WTC11 (cell line): ENCODE measurements around the gene KLHL29. TPM values are rescaled to one million over a fixed set of nuclear protein-coding genes. Genes with fewer than 3 reads are reported as not detected.

Experiments
- ATAC-seq: fragments of 200-7000 bp; cut with Tn5 transposase; 2 replicates; pipeline ENCODE4 v1.10.0; 2021; ENCODE audit warnings: mild to moderate bottlenecking, moderate library complexity
- CTCF ChIA-PET: fragments of 300-600 bp; sonication (Branson Sonifier 250); formaldehyde crosslinking; loops from one replicate; lab custom pipeline; 2021; ENCODE audit warnings: antibody characterized with exemption; lab: Charles Lee
- POLR2A ChIA-PET: fragments of 350-600 bp; sonication (Branson Sonifier 250); formaldehyde crosslinking; loops from one replicate; lab custom pipeline; 2021; ENCODE audit warnings: antibody characterized with exemption; lab: Charles Lee
- DNase-seq: peaks from one replicate; pipeline ENCODE4 v3.0.0; 2021; ENCODE audit warnings: low spot score
- H3K27ac Mint-ChIP-seq: 2 replicates; pipeline ENCODE4 v1.8.0; 2021; ENCODE audit warnings: mixed read lengths
- H3K27me3 Mint-ChIP-seq: 2 replicates; pipeline ENCODE4 v1.8.0; 2021; ENCODE audit warnings: low read depth, mild to moderate bottlenecking, moderate library complexity, mixed read lengths
- H3K36me3 Mint-ChIP-seq: 2 replicates; pipeline ENCODE4 v1.8.0; 2021; ENCODE audit warnings: mixed read lengths
- H3K4me1 Mint-ChIP-seq: 2 replicates; pipeline ENCODE4 v1.8.0; 2022; ENCODE audit warnings: mixed read lengths
- H3K4me3 Mint-ChIP-seq: 2 replicates; pipeline ENCODE4 v1.8.0; 2021; ENCODE audit warnings: mild to moderate bottlenecking, moderate library complexity, mixed read lengths
- H3K9me3 Mint-ChIP-seq: 2 replicates; pipeline ENCODE4 v1.8.0; 2021; ENCODE audit warnings: mixed read lengths
- ATF1 ChIP-seq: sonication (generic); formaldehyde crosslinking; IDR thresholded peaks from 2 replicates; pipeline ENCODE4 v1.8.1; 2023; ENCODE audit warnings: mild to moderate bottlenecking, moderate library complexity, missing genetic modification reagents
- ETV6 ChIP-seq: sonication (generic); formaldehyde crosslinking; IDR thresholded peaks from 2 replicates; pipeline ENCODE4 v1.8.1; 2022; ENCODE audit warnings: mild to moderate bottlenecking, missing genetic modification reagents
- FOXK1 ChIP-seq: sonication (generic); formaldehyde crosslinking; IDR thresholded peaks from 2 replicates; pipeline ENCODE4 v1.8.0; 2022; ENCODE audit warnings: mild to moderate bottlenecking, moderate library complexity, missing genetic modification reagents
- GABPB1 ChIP-seq: sonication (generic); formaldehyde crosslinking; IDR thresholded peaks from 2 replicates; pipeline ENCODE4 v1.8.1; 2023; ENCODE audit warnings: mild to moderate bottlenecking, missing genetic modification reagents
- HMGA2 ChIP-seq: fragments of 250-450 bp; sonication (Bioruptor Pico); IDR thresholded peaks from 2 replicates; pipeline ENCODE4 v1.4.0; 2021; ENCODE audit warnings: mild to moderate bottlenecking, moderate library complexity
- JUN ChIP-seq: sonication (generic); formaldehyde crosslinking; IDR thresholded peaks from 2 replicates; pipeline ENCODE4 v1.8.0; 2023; ENCODE audit warnings: mild to moderate bottlenecking, missing genetic modification reagents
- KAT7 ChIP-seq: sonication (generic); formaldehyde crosslinking; IDR thresholded peaks from 2 replicates; pipeline ENCODE4 v1.8.1; 2023; ENCODE audit warnings: missing genetic modification reagents, mild to moderate bottlenecking, borderline replicate concordance
- MXD4 ChIP-seq: fragments of 250-450 bp; sonication (Bioruptor Pico); IDR thresholded peaks from 2 replicates; pipeline ENCODE4 v1.8.0; 2021; ENCODE audit warnings: mild to moderate bottlenecking, moderate library complexity, borderline replicate concordance
- NFATC4 ChIP-seq: fragments of 250-450 bp; sonication (Bioruptor Pico); IDR thresholded peaks from 2 replicates; pipeline ENCODE4 v1.9.0; 2021; ENCODE audit warnings: mild to moderate bottlenecking
- PRRX2 ChIP-seq: fragments of 250-450 bp; sonication (Bioruptor Pico); IDR thresholded peaks from 2 replicates; pipeline ENCODE4 v1.8.0; 2021; ENCODE audit warnings: mild to moderate bottlenecking
- ZNF138 ChIP-seq: sonication (generic); formaldehyde crosslinking; conservative IDR thresholded peaks from 2 replicates; pipeline ENCODE4 v1.8.1; 2022; ENCODE audit warnings: mild to moderate bottlenecking, moderate library complexity, missing genetic modification reagents
- ZNF416 ChIP-seq: fragments of 250-450 bp; sonication (Bioruptor Pico); IDR thresholded peaks from 2 replicates; pipeline ENCODE4 v1.9.0; 2021; ENCODE audit warnings: mild to moderate bottlenecking, inconsistent platforms
- total RNA-seq: library from RNA; stranded (reverse); gene quantifications from 3 replicates; pipeline ENCODE4 v1.2.3, GENCODE V29; 2021
- TF ChIP-seq, protein P1 (sequence below): sonication (generic); formaldehyde crosslinking; IDR thresholded peaks from 2 replicates; pipeline ENCODE4 v1.8.0; 2023; ENCODE audit warnings: missing genetic modification reagents, mild to moderate bottlenecking, borderline replicate concordance
- TF ChIP-seq, protein P2 (sequence below): sonication (generic); formaldehyde crosslinking; IDR thresholded peaks from 2 replicates; pipeline ENCODE4 v1.8.1; 2023; ENCODE audit warnings: mild to moderate bottlenecking, missing genetic modification reagents
- TF ChIP-seq, protein P3 (sequence below): sonication (generic); formaldehyde crosslinking; IDR thresholded peaks from 2 replicates; pipeline ENCODE4 v1.8.1; 2022; ENCODE audit warnings: low read depth, missing genetic modification reagents, borderline replicate concordance
- TF ChIP-seq, protein P4 (sequence below): sonication (generic); formaldehyde crosslinking; IDR thresholded peaks from 2 replicates; pipeline ENCODE4 v1.8.1; 2023; ENCODE audit warnings: mild to moderate bottlenecking, missing genetic modification reagents, moderate library complexity
- TF ChIP-seq, protein P5 (sequence below): fragments of 250-450 bp; sonication (Bioruptor Pico); IDR thresholded peaks from 2 replicates; pipeline ENCODE4 v1.9.0; 2021; ENCODE audit warnings: mild to moderate bottlenecking, borderline replicate concordance
- TF ChIP-seq, protein P6 (sequence below): sonication (generic); formaldehyde crosslinking; IDR thresholded peaks from 2 replicates; pipeline ENCODE4 v1.8.0; 2023; ENCODE audit warnings: mild to moderate bottlenecking, missing genetic modification reagents
- TF ChIP-seq, protein P7 (sequence below): sonication (generic); formaldehyde crosslinking; IDR thresholded peaks from 2 replicates; pipeline ENCODE4 v1.8.1; 2022; ENCODE audit warnings: missing genetic modification reagents, borderline replicate concordance

Gene KLHL29
- total RNA-seq, 1 experiment from 2014 or later = 7.1 TPM

DNA sequence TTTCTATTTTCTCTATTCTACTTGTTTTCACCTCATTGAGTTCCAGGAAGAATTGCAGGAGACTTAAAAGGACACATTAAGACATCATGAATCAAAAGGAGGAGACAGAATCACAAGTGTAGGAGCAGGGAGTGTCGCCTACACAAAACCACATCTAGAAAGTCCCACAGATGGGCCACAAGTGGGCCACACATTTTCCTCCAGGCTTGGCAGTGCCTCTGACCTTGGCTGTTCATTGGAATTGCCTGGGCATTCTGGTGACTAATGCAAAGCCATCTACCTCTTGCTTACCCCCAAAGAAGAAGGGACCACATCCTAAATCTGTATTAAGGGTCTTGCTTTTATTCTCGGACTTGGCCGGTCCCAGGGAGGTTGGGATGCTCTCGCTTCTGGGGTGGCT, 103.6 kb downstream of the KLHL29 start:
- H3K4me3 Mint-ChIP-seq = no peak overlapping the region
- H3K27ac Mint-ChIP-seq = no peak overlapping the region
- no peak for DNase-seq
- no peak for ATAC-seq
- no peak for TF ChIP-seq ETV6 (CRISPR knock-in tag)
- TF ChIP-seq, protein P1, sequence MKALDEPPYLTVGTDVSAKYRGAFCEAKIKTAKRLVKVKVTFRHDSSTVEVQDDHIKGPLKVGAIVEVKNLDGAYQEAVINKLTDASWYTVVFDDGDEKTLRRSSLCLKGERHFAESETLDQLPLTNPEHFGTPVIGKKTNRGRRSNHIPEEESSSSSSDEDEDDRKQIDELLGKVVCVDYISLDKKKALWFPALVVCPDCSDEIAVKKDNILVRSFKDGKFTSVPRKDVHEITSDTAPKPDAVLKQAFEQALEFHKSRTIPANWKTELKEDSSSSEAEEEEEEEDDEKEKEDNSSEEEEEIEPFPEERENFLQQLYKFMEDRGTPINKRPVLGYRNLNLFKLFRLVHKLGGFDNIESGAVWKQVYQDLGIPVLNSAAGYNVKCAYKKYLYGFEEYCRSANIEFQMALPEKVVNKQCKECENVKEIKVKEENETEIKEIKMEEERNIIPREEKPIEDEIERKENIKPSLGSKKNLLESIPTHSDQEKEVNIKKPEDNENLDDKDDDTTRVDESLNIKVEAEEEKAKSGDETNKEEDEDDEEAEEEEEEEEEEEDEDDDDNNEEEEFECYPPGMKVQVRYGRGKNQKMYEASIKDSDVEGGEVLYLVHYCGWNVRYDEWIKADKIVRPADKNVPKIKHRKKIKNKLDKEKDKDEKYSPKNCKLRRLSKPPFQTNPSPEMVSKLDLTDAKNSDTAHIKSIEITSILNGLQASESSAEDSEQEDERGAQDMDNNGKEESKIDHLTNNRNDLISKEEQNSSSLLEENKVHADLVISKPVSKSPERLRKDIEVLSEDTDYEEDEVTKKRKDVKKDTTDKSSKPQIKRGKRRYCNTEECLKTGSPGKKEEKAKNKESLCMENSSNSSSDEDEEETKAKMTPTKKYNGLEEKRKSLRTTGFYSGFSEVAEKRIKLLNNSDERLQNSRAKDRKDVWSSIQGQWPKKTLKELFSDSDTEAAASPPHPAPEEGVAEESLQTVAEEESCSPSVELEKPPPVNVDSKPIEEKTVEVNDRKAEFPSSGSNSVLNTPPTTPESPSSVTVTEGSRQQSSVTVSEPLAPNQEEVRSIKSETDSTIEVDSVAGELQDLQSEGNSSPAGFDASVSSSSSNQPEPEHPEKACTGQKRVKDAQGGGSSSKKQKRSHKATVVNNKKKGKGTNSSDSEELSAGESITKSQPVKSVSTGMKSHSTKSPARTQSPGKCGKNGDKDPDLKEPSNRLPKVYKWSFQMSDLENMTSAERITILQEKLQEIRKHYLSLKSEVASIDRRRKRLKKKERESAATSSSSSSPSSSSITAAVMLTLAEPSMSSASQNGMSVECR (CRISPR knock-in tag) = no peak
- TF ChIP-seq MXD4 (CRISPR knock-in tag) = no peak
- TF ChIP-seq, protein P2, sequence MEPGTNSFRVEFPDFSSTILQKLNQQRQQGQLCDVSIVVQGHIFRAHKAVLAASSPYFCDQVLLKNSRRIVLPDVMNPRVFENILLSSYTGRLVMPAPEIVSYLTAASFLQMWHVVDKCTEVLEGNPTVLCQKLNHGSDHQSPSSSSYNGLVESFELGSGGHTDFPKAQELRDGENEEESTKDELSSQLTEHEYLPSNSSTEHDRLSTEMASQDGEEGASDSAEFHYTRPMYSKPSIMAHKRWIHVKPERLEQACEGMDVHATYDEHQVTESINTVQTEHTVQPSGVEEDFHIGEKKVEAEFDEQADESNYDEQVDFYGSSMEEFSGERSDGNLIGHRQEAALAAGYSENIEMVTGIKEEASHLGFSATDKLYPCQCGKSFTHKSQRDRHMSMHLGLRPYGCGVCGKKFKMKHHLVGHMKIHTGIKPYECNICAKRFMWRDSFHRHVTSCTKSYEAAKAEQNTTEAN (CRISPR knock-in tag) = no peak
- TF ChIP-seq GABPB1 (CRISPR knock-in tag) = no peak
- no peak for TF ChIP-seq HMGA2
- TF ChIP-seq, protein P3, sequence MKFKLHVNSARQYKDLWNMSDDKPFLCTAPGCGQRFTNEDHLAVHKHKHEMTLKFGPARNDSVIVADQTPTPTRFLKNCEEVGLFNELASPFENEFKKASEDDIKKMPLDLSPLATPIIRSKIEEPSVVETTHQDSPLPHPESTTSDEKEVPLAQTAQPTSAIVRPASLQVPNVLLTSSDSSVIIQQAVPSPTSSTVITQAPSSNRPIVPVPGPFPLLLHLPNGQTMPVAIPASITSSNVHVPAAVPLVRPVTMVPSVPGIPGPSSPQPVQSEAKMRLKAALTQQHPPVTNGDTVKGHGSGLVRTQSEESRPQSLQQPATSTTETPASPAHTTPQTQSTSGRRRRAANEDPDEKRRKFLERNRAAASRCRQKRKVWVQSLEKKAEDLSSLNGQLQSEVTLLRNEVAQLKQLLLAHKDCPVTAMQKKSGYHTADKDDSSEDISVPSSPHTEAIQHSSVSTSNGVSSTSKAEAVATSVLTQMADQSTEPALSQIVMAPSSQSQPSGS (CRISPR knock-in tag) = no peak
- TF ChIP-seq ATF1 = no peak
- TF ChIP-seq PRRX2 = no peak
- no peak for TF ChIP-seq KAT7
- no peak for TF ChIP-seq NFATC4 (CRISPR knock-in tag)
- TF ChIP-seq, protein P4, sequence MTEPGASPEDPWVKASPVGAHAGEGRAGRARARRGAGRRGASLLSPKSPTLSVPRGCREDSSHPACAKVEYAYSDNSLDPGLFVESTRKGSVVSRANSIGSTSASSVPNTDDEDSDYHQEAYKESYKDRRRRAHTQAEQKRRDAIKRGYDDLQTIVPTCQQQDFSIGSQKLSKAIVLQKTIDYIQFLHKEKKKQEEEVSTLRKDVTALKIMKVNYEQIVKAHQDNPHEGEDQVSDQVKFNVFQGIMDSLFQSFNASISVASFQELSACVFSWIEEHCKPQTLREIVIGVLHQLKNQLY (CRISPR knock-in tag) = no peak
- TF ChIP-seq ZNF138 (CRISPR knock-in tag) = no peak
- TF ChIP-seq, protein P5, sequence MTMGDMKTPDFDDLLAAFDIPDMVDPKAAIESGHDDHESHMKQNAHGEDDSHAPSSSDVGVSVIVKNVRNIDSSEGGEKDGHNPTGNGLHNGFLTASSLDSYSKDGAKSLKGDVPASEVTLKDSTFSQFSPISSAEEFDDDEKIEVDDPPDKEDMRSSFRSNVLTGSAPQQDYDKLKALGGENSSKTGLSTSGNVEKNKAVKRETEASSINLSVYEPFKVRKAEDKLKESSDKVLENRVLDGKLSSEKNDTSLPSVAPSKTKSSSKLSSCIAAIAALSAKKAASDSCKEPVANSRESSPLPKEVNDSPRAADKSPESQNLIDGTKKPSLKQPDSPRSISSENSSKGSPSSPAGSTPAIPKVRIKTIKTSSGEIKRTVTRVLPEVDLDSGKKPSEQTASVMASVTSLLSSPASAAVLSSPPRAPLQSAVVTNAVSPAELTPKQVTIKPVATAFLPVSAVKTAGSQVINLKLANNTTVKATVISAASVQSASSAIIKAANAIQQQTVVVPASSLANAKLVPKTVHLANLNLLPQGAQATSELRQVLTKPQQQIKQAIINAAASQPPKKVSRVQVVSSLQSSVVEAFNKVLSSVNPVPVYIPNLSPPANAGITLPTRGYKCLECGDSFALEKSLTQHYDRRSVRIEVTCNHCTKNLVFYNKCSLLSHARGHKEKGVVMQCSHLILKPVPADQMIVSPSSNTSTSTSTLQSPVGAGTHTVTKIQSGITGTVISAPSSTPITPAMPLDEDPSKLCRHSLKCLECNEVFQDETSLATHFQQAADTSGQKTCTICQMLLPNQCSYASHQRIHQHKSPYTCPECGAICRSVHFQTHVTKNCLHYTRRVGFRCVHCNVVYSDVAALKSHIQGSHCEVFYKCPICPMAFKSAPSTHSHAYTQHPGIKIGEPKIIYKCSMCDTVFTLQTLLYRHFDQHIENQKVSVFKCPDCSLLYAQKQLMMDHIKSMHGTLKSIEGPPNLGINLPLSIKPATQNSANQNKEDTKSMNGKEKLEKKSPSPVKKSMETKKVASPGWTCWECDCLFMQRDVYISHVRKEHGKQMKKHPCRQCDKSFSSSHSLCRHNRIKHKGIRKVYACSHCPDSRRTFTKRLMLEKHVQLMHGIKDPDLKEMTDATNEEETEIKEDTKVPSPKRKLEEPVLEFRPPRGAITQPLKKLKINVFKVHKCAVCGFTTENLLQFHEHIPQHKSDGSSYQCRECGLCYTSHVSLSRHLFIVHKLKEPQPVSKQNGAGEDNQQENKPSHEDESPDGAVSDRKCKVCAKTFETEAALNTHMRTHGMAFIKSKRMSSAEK (CRISPR knock-in tag) = no peak
- no peak for TF ChIP-seq FOXK1 (CRISPR knock-in tag)
- TF ChIP-seq, protein P6, sequence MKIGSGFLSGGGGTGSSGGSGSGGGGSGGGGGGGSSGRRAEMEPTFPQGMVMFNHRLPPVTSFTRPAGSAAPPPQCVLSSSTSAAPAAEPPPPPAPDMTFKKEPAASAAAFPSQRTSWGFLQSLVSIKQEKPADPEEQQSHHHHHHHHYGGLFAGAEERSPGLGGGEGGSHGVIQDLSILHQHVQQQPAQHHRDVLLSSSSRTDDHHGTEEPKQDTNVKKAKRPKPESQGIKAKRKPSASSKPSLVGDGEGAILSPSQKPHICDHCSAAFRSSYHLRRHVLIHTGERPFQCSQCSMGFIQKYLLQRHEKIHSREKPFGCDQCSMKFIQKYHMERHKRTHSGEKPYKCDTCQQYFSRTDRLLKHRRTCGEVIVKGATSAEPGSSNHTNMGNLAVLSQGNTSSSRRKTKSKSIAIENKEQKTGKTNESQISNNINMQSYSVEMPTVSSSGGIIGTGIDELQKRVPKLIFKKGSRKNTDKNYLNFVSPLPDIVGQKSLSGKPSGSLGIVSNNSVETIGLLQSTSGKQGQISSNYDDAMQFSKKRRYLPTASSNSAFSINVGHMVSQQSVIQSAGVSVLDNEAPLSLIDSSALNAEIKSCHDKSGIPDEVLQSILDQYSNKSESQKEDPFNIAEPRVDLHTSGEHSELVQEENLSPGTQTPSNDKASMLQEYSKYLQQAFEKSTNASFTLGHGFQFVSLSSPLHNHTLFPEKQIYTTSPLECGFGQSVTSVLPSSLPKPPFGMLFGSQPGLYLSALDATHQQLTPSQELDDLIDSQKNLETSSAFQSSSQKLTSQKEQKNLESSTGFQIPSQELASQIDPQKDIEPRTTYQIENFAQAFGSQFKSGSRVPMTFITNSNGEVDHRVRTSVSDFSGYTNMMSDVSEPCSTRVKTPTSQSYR (CRISPR knock-in tag) = no peak
- TF ChIP-seq ZNF416 (CRISPR knock-in tag) = no peak
- no peak for TF ChIP-seq JUN (CRISPR knock-in tag)
- TF ChIP-seq, protein P7, sequence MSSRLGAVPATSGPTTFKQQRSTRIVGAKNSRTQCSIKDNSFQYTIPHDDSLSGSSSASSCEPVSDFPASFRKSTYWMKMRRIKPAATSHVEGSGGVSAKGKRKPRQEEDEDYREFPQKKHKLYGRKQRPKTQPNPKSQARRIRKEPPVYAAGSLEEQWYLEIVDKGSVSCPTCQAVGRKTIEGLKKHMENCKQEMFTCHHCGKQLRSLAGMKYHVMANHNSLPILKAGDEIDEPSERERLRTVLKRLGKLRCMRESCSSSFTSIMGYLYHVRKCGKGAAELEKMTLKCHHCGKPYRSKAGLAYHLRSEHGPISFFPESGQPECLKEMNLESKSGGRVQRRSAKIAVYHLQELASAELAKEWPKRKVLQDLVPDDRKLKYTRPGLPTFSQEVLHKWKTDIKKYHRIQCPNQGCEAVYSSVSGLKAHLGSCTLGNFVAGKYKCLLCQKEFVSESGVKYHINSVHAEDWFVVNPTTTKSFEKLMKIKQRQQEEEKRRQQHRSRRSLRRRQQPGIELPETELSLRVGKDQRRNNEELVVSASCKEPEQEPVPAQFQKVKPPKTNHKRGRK (CRISPR knock-in tag) = no peak
- peaks cover 12% of the 10 kb centered on the region for H3K4me1 Mint-ChIP-seq
- no peaks in the 10 kb centered on the region for H3K36me3 Mint-ChIP-seq
- CTCF ChIA-PET = no interaction called here
- POLR2A ChIA-PET = no interaction called here
- no peaks in the 10 kb centered on the region for H3K27me3 Mint-ChIP-seq
- H3K9me3 Mint-ChIP-seq = no peaks in the 10 kb centered on the region
